DOHH2 (cell line): ENCODE data around the gene IQSEC1.

Experiments used
- CTCF ChIP-seq: fragments of 200-600 bp; sonication (generic); IDR thresholded peaks from one replicate; pipeline ENCODE4 v1.5.1; 2014; ENCODE audit warnings: antibody characterized with exemption, mild to moderate bottlenecking, low read depth, low read length; ENCODE audit not compliant: poor library complexity, severe bottlenecking
- EZH2phosphoT487 ChIP-seq: fragments of 200-600 bp; sonication (generic); IDR thresholded peaks from 2 replicates; pipeline ENCODE4 v1.6.1; 2017; ENCODE audit warnings: borderline replicate concordance, mild to moderate bottlenecking, antibody characterized with exemption, low read length, moderate library complexity, mixed read lengths

GRCh38 chr3:12974334-12974733 is 98.9 kb downstream of the IQSEC1 start:
- TF ChIP-seq EZH2phosphoT487 (no peak), CTCF (no peak)
